ENCODE data around the gene CCL28.

Gene CCL28

DNA sequence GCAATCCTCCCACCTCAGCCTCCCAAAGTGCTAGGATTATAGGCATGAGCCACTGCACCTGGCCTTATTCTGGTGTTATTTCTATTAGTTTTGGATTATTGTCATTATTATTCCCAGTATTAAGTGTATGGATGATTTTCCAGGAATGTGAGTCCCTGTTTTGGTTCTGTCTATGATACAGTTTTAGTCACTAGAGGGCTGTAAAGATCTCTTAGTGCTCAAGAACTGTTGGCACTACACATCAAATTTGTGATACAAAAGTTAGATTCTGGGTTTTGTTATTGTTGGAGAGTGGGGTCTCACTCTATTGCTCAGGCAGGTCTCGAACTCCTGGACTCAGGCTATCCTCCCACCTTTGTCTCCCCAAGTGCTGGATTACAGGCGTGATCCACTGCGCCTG, 12.1 kb downstream of the CCL28 start:
- ChIA-PET POLR2A (interaction anchor here (1.1 kb wide), 1 partner anchor 84 kb away, joined by 5 read pairs; the partner anchor contains the start of gene TMEM267), CTCF (no interaction called here)
- DNase-seq (ENCODE audit: extremely low spot score): no peak
- no peak for TF ChIP-seq FOXA1 (IDR thresholded peaks at IDR 0.05)
- no peak for TF ChIP-seq CTBP1 (IDR thresholded peaks at IDR 0.05; ENCODE audit: borderline replicate concordance)
- TF ChIP-seq FOXM1 (IDR thresholded peaks at IDR 0.05; ENCODE audit: borderline replicate concordance): no peak
- TF ChIP-seq PKNOX1 (IDR thresholded peaks at IDR 0.05): no peak
- TF ChIP-seq BHLHE40 (IDR thresholded peaks at IDR 0.05; ENCODE audit: borderline replicate concordance): no peak
- no peak for TF ChIP-seq L3MBTL2 (conservative IDR thresholded peaks at IDR 0.05)
- TF ChIP-seq HDGF (IDR thresholded peaks at IDR 0.05; ENCODE audit: borderline replicate concordance): no peak
- TF ChIP-seq ELF4 (IDR thresholded peaks at IDR 0.05): no peak
- TF ChIP-seq LEF1 (IDR thresholded peaks at IDR 0.05; ENCODE audit: borderline replicate concordance): no peak
- no peak for TF ChIP-seq ARNT (IDR thresholded peaks at IDR 0.05)

- no peak for DNase-seq (ENCODE audit: extremely low spot score)
Observed at GRCh38 chr5:43396762-43397304, 15.4 kb downstream of the CCL28 start.

DNA sequence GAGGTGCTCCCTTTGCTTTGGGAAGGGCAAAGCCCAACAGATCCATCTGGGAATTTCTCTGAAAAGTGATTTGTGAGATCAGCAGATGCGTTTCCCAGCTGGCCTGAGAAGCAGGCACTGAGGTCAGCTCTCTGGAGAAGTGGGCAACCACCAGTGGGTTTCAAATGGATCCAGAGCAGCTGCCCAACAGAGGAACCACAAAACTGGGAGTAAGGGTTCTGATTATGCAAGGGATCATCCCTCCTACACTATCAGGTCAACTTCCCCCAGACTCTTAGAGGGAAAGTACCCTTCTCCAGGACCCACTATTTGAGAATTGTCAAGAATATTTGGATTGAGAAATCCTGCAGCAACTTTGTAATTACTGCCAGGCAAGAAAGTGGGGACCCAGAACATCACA, 21.7 kb downstream of the CCL28 start:
- POLR2A ChIA-PET: interaction anchor here (2.6 kb wide), 1 partner anchor 94 kb away, joined by 14 read pairs; the partner anchor contains the start of gene TMEM267
- TF ChIP-seq SUZ12 (IDR thresholded peaks at IDR 0.05) (no peak), ARNT (IDR thresholded peaks at IDR 0.05) (no peak), ELF4 (IDR thresholded peaks at IDR 0.05) (no peak), FOXM1 (IDR thresholded peaks at IDR 0.05; ENCODE audit: borderline replicate concordance) (no peak), NFRKB (IDR thresholded peaks at IDR 0.05) (no peak), SP1 (IDR thresholded peaks at IDR 0.05) (no peak), L3MBTL2 (conservative IDR thresholded peaks at IDR 0.05) (no peak), FOXK2 (IDR thresholded peaks at IDR 0.05) (no peak), CTBP1 (IDR thresholded peaks at IDR 0.05; ENCODE audit: borderline replicate concordance) (no peak), TARDBP (IDR thresholded peaks at IDR 0.05) (no peak), ZNF384 (IDR thresholded peaks at IDR 0.05) (no peak), LEF1 (IDR thresholded peaks at IDR 0.05; ENCODE audit: borderline replicate concordance) (no peak)
- CTCF ChIA-PET: interaction anchor here (0.6 to 1.6 kb wide), 8 partner anchors 7 to 580 kb away, joined by 3 to 11 read pairs (median 3); partner anchors contain the start of gene CCL28
- no peak for DNase-seq (ENCODE audit: extremely low spot score)

More at GRCh38 chr5:43396762-43397304, 15.4 kb downstream of the CCL28 start:
- CTCF ChIA-PET: no interaction called here
- TF ChIP-seq FOXA1 (IDR thresholded peaks at IDR 0.05): no peak
- TF ChIP-seq TARDBP (IDR thresholded peaks at IDR 0.05): no peak
- no peak for TF ChIP-seq SP1 (IDR thresholded peaks at IDR 0.05)
- no peak for TF ChIP-seq ARNT (IDR thresholded peaks at IDR 0.05)
- no peak for TF ChIP-seq NFRKB (IDR thresholded peaks at IDR 0.05)
- TF ChIP-seq LEF1 (IDR thresholded peaks at IDR 0.05; ENCODE audit: borderline replicate concordance): no peak
- no peak for TF ChIP-seq PKNOX1 (IDR thresholded peaks at IDR 0.05)
- no peak for TF ChIP-seq HDGF (IDR thresholded peaks at IDR 0.05; ENCODE audit: borderline replicate concordance)
- TF ChIP-seq FOXK2 (IDR thresholded peaks at IDR 0.05): no peak
- TF ChIP-seq ELF4 (IDR thresholded peaks at IDR 0.05): no peak
- no peak for TF ChIP-seq CTBP1 (IDR thresholded peaks at IDR 0.05; ENCODE audit: borderline replicate concordance)
- TF ChIP-seq BHLHE40 (IDR thresholded peaks at IDR 0.05; ENCODE audit: borderline replicate concordance): no peak
- no peak for TF ChIP-seq ZNF384 (IDR thresholded peaks at IDR 0.05)
- TF ChIP-seq L3MBTL2 (conservative IDR thresholded peaks at IDR 0.05): no peak
- no peak for TF ChIP-seq SUZ12 (IDR thresholded peaks at IDR 0.05)
- TF ChIP-seq FOXM1 (IDR thresholded peaks at IDR 0.05; ENCODE audit: borderline replicate concordance): no peak
- POLR2A ChIA-PET: no interaction called here

DNA sequence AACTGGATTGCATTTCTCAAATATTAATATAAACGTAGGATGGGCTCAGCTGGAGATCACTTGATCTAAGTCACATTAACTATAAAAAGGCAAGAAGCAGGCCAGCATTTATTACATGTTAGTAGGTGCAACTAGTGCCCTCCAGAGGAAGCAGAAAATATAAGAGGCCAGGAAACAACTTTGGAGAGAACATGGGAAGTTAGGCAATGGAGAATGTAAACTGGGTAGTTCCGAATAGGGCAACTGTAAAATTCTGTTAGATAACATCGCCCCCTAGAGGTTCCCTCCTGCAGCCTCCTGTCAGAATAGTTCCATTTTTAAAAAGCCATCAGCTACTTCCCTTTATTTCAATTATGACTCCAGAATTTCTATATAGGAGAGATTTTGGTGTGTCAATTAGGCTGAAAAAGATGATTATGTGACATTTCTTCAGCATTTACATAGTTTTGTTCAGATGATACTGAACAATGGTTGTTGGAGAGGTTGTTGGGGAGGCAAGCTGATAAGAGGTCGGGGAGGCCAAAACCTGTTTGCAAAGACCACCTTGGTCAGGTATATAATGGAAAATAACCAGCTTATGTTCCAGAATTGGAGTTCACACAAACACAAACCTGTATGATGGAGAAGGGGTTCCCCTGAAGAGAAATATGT, 22.4 kb downstream of the CCL28 start:
- ChIA-PET CTCF (interaction anchor here (0.6 to 3.8 kb wide), 12 partner anchors 8 to 579 kb away, joined by 3 to 16 read pairs (median 3); partner anchors contain the start of genes CCL28 and TMEM267), POLR2A (interaction anchor here (2.6 kb wide), 1 partner anchor 94 kb away, joined by 14 read pairs; the partner anchor contains the start of gene TMEM267)
- TF ChIP-seq FOXK2 (IDR thresholded peaks at IDR 0.05): no peak
- peak; percentile 72 for DNase-seq (ENCODE audit: extremely low spot score)

- TF ChIP-seq SUZ12 (IDR thresholded peaks at IDR 0.05) (no peak), SP1 (IDR thresholded peaks at IDR 0.05) (no peak), ELF4 (IDR thresholded peaks at IDR 0.05) (no peak), ARNT (IDR thresholded peaks at IDR 0.05) (no peak), FOXM1 (IDR thresholded peaks at IDR 0.05; ENCODE audit: borderline replicate concordance) (no peak), HDGF (IDR thresholded peaks at IDR 0.05; ENCODE audit: borderline replicate concordance) (no peak), ZNF384 (IDR thresholded peaks at IDR 0.05) (no peak), CTBP1 (IDR thresholded peaks at IDR 0.05; ENCODE audit: borderline replicate concordance) (no peak), PKNOX1 (IDR thresholded peaks at IDR 0.05) (no peak), L3MBTL2 (conservative IDR thresholded peaks at IDR 0.05) (no peak), NFRKB (IDR thresholded peaks at IDR 0.05) (no peak), BHLHE40 (IDR thresholded peaks at IDR 0.05; ENCODE audit: borderline replicate concordance) (no peak), FOXK2 (IDR thresholded peaks at IDR 0.05) (no peak), LEF1 (IDR thresholded peaks at IDR 0.05; ENCODE audit: borderline replicate concordance) (no peak), FOXA1 (IDR thresholded peaks at IDR 0.05) (no peak), TARDBP (IDR thresholded peaks at IDR 0.05) (no peak)
- ChIA-PET CTCF (interaction anchor here (3.8 kb wide), 1 partner anchor 98 kb away, joined by 16 read pairs; the partner anchor contains the start of gene TMEM267), POLR2A (no interaction called here)
- DNase-seq (ENCODE audit: extremely low spot score): no peak
Observed at GRCh38 chr5:43386960-43387362, 25.2 kb downstream of the CCL28 start.
